Thyroid gland (tissue), 4 donors: ENCODE data around the gene DLGAP1. TPM values are rescaled to one million over a fixed set of nuclear protein-coding genes. Genes with fewer than 3 reads are reported as not detected.

Source experiments
- DNase-seq, 2 donors: peaks; one replicate each; pipeline ENCODE4 v3.0.0-alpha.2; 2019
- H3K27ac ChIP-seq, 3 donors: fragments of 200-600 bp; sonication (generic); 1 replicate in 2 of 3; 2 replicates in 1 of 3; pipeline ENCODE4 v1.5.1; 2016 to 2019; ENCODE audit warnings: mild to moderate bottlenecking in 1 of 3, moderate library complexity in 1 of 3
- H3K27me3 ChIP-seq: fragments of 200-600 bp; sonication (generic); one replicate; pipeline ENCODE4 v1.5.1; 2019
- H3K36me3 ChIP-seq, 2 donors: fragments of 200-600 bp; sonication (generic); one replicate each; pipeline ENCODE4 v1.5.1; 2016 to 2019
- H3K4me1 ChIP-seq, 2 donors: fragments of 200-600 bp; sonication (generic); one replicate each; pipeline ENCODE4 v1.5.1; 2017 to 2019
- H3K4me3 ChIP-seq, 3 donors: fragments of 200-600 bp; sonication (generic); replicated peaks in 1 of 3; 1 replicate in 2 of 3; 2 replicates in 1 of 3; pipeline ENCODE4 v1.5.1; 2016; ENCODE audit warnings: mild to moderate bottlenecking in 1 of 3
- H3K9me3 ChIP-seq: fragments of 200-600 bp; sonication (generic); one replicate; pipeline ENCODE4 v1.5.1; 2017
- POLR2A ChIP-seq, 2 donors: fragments of 450-650 bp; IDR thresholded peaks; one replicate each; pipeline ENCODE4 v1.6.1; 2017; ENCODE audit warnings: antibody characterized with exemption in 2 of 2, mild to moderate bottlenecking in 2 of 2, moderate library complexity in 1 of 2
- WGBS, 2 donors: methylation state at CpG; one replicate each; pipeline ENCODE4 v1.1.5; 2017; 5-methylcytosine and 5-hydroxymethylcytosine counted together
- intact Hi-C: fragments of 100-400 bp; cut with DNase I; formaldehyde crosslinking; loops from one replicate; pipeline ENCODE4 v1.15.1; 2023
- total RNA-seq, 4 donors: library from RNA; depleted of rRNA; stranded (reverse); fragments of >200 nt; gene quantifications; one replicate each; pipeline ENCODE4 v1.2.3, GENCODE V29; 2016
- TF ChIP-seq, protein P1 (sequence below), 6 experiments: fragments of 200-600 bp in 3 of 6; fragments of 450-650 bp in 3 of 6; sonication (generic) in 3 of 6; IDR thresholded peaks; one replicate each; pipeline ENCODE4 v1.5.1; 2016 to 2019; ENCODE audit warnings: antibody characterized with exemption in 6 of 6, mild to moderate bottlenecking in 2 of 6, inconsistent platforms in 1 of 6, moderate library complexity in 1 of 6

The DLGAP1 gene
- total RNA-seq, 4 donors from 2014 or later: 0.25 to 2.7 (median 0.77) TPM

DNA sequence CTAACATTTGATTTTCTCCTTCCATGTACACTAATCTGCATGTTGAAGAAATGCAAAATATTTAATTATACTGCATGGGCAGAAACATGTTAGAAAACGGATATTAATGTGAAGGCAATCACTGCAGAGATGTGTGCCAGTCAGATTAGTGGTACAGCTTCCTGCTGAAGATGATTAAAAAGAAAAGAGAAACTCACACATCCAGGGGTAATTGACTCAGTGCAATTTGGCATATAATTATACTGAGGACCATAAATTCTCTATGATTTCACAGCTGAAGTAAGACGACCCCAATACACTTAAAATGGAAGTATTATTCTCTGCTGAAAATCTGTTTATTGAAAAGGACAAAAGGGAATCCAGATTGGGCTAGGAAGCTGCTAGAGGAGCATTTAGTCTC is 761.7 kb downstream of the DLGAP1 start:
- Histone ChIP-seq H3K27me3 (no peaks in the 10 kb centered on the region), H3K27ac (peak overlapping the region in 1 of 3 donors; percentile 62), H3K4me3 (no peak overlapping the region), H3K9me3 (no peaks in the 10 kb centered on the region), H3K4me1 (peaks cover 13 to 24% of the 10 kb centered on the region in 2 donors), H3K36me3 (no peaks in the 10 kb centered on the region)
- intact Hi-C loops: no loop called here
- no peak for DNase-seq
- TF ChIP-seq, protein P1, sequence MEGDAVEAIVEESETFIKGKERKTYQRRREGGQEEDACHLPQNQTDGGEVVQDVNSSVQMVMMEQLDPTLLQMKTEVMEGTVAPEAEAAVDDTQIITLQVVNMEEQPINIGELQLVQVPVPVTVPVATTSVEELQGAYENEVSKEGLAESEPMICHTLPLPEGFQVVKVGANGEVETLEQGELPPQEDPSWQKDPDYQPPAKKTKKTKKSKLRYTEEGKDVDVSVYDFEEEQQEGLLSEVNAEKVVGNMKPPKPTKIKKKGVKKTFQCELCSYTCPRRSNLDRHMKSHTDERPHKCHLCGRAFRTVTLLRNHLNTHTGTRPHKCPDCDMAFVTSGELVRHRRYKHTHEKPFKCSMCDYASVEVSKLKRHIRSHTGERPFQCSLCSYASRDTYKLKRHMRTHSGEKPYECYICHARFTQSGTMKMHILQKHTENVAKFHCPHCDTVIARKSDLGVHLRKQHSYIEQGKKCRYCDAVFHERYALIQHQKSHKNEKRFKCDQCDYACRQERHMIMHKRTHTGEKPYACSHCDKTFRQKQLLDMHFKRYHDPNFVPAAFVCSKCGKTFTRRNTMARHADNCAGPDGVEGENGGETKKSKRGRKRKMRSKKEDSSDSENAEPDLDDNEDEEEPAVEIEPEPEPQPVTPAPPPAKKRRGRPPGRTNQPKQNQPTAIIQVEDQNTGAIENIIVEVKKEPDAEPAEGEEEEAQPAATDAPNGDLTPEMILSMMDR (IDR thresholded peaks at IDR 0.05): no peak
- 72 to 77% methylated on average over 2 of the region's 2 CpGs for WGBS, 2 donors

DNA sequence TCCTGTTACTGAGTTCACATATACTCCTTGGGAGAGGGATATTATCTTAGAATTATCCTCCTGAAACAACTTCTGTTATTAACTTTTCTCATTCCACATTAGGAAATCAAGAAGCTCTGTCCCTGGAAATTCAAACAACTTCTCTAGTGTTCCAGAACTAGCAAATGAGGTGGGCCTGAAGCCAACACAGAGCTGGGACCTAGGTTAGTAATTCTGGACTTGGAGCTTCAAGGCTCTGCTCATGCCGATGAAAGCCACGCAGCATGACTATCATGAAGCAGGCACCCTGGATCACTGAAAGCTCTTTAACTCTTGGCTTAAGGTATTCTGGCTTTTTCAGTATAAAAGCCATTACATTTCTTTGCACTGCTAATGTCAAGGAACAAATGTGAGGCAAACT is 762.4 kb downstream of the DLGAP1 start:
- DNase-seq: peak; percentile 58 to 61
- Histone ChIP-seq H3K27ac (peak overlapping the region in 1 of 3 donors; percentile 62), H3K4me1 (peaks cover 14 to 24% of the 10 kb centered on the region in 2 donors), H3K27me3 (no peaks in the 10 kb centered on the region), H3K9me3 (no peaks in the 10 kb centered on the region), H3K36me3 (no peaks in the 10 kb centered on the region), H3K4me3 (no peak overlapping the region)
- WGBS, 2 donors: 21 to 30% methylated on average over 2 of the region's 2 CpGs
- intact Hi-C loops: no loop called here
- TF ChIP-seq POLR2A (IDR thresholded peaks at IDR 0.05): no peak
- TF ChIP-seq, protein P1 (IDR thresholded peaks at IDR 0.05): no peak

DNA sequence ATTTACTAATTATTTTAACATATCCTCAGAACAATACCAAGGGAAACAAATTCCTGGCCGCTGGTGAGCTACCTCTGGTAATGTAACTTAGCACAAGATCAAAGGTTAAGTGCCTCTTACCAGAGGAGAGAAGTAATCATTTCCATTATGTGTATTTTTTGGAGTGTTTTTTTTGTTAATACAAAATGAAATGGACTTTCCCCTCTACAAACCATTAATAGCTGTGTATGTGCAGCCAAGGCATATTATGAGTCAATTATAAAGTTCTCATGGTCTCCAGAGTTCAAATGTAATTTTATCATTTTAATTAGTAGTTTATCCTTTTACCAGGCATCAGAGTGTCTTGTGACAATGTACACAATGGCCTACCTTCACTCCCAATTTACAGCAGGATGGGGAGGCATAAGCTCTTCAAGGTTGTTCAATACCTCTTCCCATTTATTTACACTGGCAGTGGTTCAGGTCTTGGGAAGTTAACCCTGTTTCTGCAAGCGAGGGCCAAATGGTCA is 762.9 kb downstream of the DLGAP1 start:
- Histone ChIP-seq H3K9me3 (no peaks in the 10 kb centered on the region), H3K4me1 (peaks cover 14 to 24% of the 10 kb centered on the region in 2 donors), H3K36me3 (no peaks in the 10 kb centered on the region), H3K27ac (peak overlapping the region in 1 of 3 donors; percentile 62), H3K4me3 (no peak overlapping the region), H3K27me3 (no peaks in the 10 kb centered on the region)
- 61 to 68% methylated on average over 2 of the region's 2 CpGs for WGBS, 2 donors
- intact Hi-C loops: no loop called here
- DNase-seq: no peak
- TF ChIP-seq, protein P1 (IDR thresholded peaks at IDR 0.05): no peak
- TF ChIP-seq POLR2A (IDR thresholded peaks at IDR 0.05): no peak

DNA sequence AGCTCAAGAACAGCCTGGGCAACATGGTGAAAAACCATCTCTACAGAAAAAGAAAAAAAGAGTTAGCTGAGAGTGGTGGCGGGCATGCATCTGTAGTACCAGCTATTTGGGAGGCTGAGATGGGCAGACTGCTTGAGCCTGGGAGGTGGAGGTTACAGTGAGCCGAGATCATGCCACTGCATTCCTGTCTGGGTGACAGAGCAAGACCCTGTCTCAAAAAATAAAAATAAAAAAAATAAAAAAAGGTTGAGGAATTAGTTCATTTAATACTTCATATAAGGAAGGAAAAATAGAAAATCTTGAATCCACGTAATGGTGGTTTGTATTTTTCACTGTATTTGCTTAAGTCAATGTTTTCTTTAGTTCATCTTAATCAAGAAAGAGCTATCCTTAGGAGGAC is 763.4 kb downstream of the DLGAP1 start:
- DNase-seq: no peak
- Histone ChIP-seq H3K4me3 (no peak overlapping the region), H3K27ac (peak overlapping the region in 1 of 3 donors; percentile 1), H3K36me3 (no peaks in the 10 kb centered on the region), H3K9me3 (no peaks in the 10 kb centered on the region), H3K4me1 (peaks cover 14 to 24% of the 10 kb centered on the region in 2 donors), H3K27me3 (no peaks in the 10 kb centered on the region)
- no peak for TF ChIP-seq POLR2A (IDR thresholded peaks at IDR 0.05)
- TF ChIP-seq, protein P1 (IDR thresholded peaks at IDR 0.05): no peak
- 88 to 89% methylated on average over 3 of the region's 3 CpGs for WGBS, 2 donors
- intact Hi-C loops: no loop called here

DNA sequence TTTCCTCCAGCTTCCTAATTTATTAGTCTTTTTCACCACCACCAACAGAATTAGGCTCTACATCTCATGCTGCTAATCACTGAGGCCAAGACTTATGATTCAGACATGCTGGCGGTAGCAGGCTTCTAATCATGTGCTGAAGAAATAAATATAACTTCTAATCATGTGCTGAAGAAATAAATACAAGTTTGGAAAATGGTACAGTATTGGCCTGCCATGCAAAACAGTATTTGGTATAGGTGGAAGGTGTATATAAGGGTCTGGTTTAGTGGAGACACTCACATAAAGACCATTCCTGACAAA is 764.4 kb downstream of the DLGAP1 start:
- no peak for TF ChIP-seq POLR2A (IDR thresholded peaks at IDR 0.05)
- TF ChIP-seq, protein P1 (IDR thresholded peaks at IDR 0.05): no peak
- WGBS, 2 donors: 92 to 98% methylated on average over 1 of the region's 1 CpG
- intact Hi-C loops: no loop called here

More for the DNA sequence above, 764.4 kb downstream of the DLGAP1 start:
- no peaks in the 10 kb centered on the region for H3K36me3 ChIP-seq
- H3K4me3 ChIP-seq: no peak overlapping the region
- no peak for DNase-seq
- peaks cover 14 to 24% of the 10 kb centered on the region in 2 donors for H3K4me1 ChIP-seq
- no peaks in the 10 kb centered on the region for H3K9me3 ChIP-seq
- H3K27me3 ChIP-seq: no peaks in the 10 kb centered on the region
- H3K27ac ChIP-seq: peak overlapping the region in 1 of 3 donors; percentile 45
